Left ventricle myocardium inferior (tissue), 1 donor: Measurements from ENCODE around the gene CATSPERD. TPM values are rescaled to one million over a fixed set of nuclear protein-coding genes. Genes with fewer than 3 reads are reported as not detected.

Experiments used
- DNase-seq: peaks from one replicate; pipeline ENCODE4 v3.0.0-alpha.2; 2020
- H3K27ac ChIP-seq: fragments of 200-600 bp; replicated peaks from 2 replicates; pipeline ENCODE4 v1.8.0; 2021
- H3K27me3 ChIP-seq: fragments of 200-600 bp; 2 replicates; pipeline ENCODE4 v1.8.0; 2021; ENCODE audit warnings: low read depth
- H3K36me3 ChIP-seq: fragments of 200-600 bp; 2 replicates; pipeline ENCODE4 v1.8.0; 2021
- H3K4me1 ChIP-seq: fragments of 200-600 bp; 2 replicates; pipeline ENCODE4 v1.8.0; 2021
- H3K4me3 ChIP-seq: fragments of 200-600 bp; 2 replicates; pipeline ENCODE4 v1.8.0; 2021; ENCODE audit warnings: mild to moderate bottlenecking, moderate library complexity
- H3K9me3 ChIP-seq: fragments of 200-600 bp; replicated peaks from 2 replicates; pipeline ENCODE4 v1.8.0; 2021
- CTCF ChIP-seq: fragments of 200-600 bp; IDR thresholded peaks from 2 replicates; pipeline ENCODE4 v1.8.0; 2021; ENCODE audit warnings: antibody characterized with exemption, mild to moderate bottlenecking, borderline replicate concordance
- intact Hi-C: fragments of 100-400 bp; cut with micrococcal nuclease; formaldehyde crosslinking; loops from one replicate; pipeline ENCODE4 v1.11.0; 2022
- total RNA-seq: library from RNA; stranded (reverse); fragmentation: NEBNext Ultra II Directional; extraction: Animal tissue kit (Norgen Biotek cat#: 25700); gene quantifications from one replicate; pipeline ENCODE4 v1.2.1, GENCODE V29; 2021
- donor health status: DM: no; HTN: yes; CAD: no; lungs with severe emphysema.

CATSPERD gene
- total RNA-seq, 1 donor from 2014 or later: not detected

GRCh38 chr19:5782945-5783919 lies 62.8 kb downstream of the CATSPERD start:
- intact Hi-C loops: no loop called here
- Histone ChIP-seq H3K4me1 (no peaks in the 10 kb centered on the region), H3K27me3 (no peaks in the 10 kb centered on the region), H3K4me3 (no peak overlapping the region), H3K36me3 (peaks cover 41% of the 10 kb centered on the region), H3K9me3 (no peaks in the 10 kb centered on the region), H3K27ac (no peak overlapping the region)
- TF ChIP-seq CTCF: no peak
- DNase-seq: no peak

GRCh38 chr19:5784581-5785147 lies 64.2 kb downstream of the CATSPERD start, which contains the start of gene PRR22:
PRR22 (minus strand) TSS chr19:5784746; CDS start chr19:5784660, 86 bp downstream.
- Histone ChIP-seq H3K27me3 (no peaks in the 10 kb centered on the region), H3K4me3 (no peak within 1 kb of the TSS), H3K36me3 (peaks cover 56% of the 10 kb centered on the region), H3K4me1 (peaks cover 2% of the 10 kb centered on the region), H3K9me3 (no peaks in the 10 kb centered on the region), H3K27ac (no peak within 1 kb of the TSS)
- DNase-seq: no peak
- intact Hi-C loops: no loop called here
- no peak for TF ChIP-seq CTCF

GRCh38 chr19:5785423-5785822 lies 65.0 kb downstream of the CATSPERD start:
- TF ChIP-seq CTCF: no peak
- peaks cover 60% of the 10 kb centered on the region for H3K36me3 ChIP-seq
- H3K9me3 ChIP-seq: no peaks in the 10 kb centered on the region

GRCh38 chr19:5786593-5787408 lies 66.4 kb downstream of the CATSPERD start:
- no peak for TF ChIP-seq CTCF
- Histone ChIP-seq H3K27me3 (no peaks in the 10 kb centered on the region), H3K36me3 (peaks cover 60% of the 10 kb centered on the region), H3K9me3 (no peaks in the 10 kb centered on the region), H3K4me3 (no peak overlapping the region), H3K27ac (no peak overlapping the region), H3K4me1 (peaks cover 14% of the 10 kb centered on the region)
- intact Hi-C loops: no loop called here
- no peak for DNase-seq

More at GRCh38 chr19:5785423-5785822, 65.0 kb downstream of the CATSPERD start:
- Histone ChIP-seq H3K4me1 (peaks cover 10% of the 10 kb centered on the region), H3K27me3 (no peaks in the 10 kb centered on the region), H3K27ac (no peak overlapping the region), H3K4me3 (no peak overlapping the region)
- DNase-seq: no peak
- intact Hi-C loops: no loop called here
